Left lobe of liver (tissue), 2 donors: ENCODE measurements around the gene DSCAM. TPM values are rescaled to one million over a fixed set of nuclear protein-coding genes. Genes with fewer than 3 reads are reported as not detected.
"Not testable (repeated sequence)": the region's sequence is repeated elsewhere in the genome, so short reads cannot be mapped to it uniquely, and the experiment has no call there.

Experiments
- ATAC-seq: fragments of 200-7000 bp; cut with Tn5 transposase; one replicate; pipeline ENCODE4 v1.9.1; 2020; ENCODE audit warnings: mild to moderate bottlenecking, moderate library complexity
- DNase-seq: peaks from one replicate; pipeline ENCODE4 v3.0.0-alpha.2; 2020; ENCODE audit warnings: low spot score
- total RNA-seq: library from RNA; stranded (reverse); gene quantifications from one replicate; pipeline ENCODE4 v1.2.1, GENCODE V29; 2021
- donor health status: DM: no; HTN: no; CAD: no; lungs with moderate emphysema.
- donor health status: DM: no; HTN: yes; CAD: no.

DSCAM gene
- total RNA-seq, 1 donor from 2014 or later: 0.10 TPM

DNA sequence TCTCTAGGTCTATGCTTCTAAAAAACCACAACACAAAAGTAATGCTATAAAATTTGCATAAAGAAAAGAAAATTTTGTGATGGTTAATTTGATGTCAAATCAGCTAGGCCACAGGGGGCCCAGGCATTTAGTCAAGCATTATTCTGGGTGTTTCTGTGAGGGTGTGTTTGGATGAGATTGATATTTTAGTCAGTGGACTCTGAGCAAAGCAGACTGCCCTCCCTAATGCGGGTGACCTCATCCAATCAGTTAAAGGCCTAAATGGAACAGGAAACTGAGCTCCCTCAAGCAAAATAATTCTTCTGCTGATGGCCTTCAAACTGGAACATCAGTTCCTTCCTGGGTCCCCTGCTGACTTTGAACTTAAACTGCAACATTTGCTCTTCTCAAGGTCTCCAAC is 358.0 kb downstream of the DSCAM start:
- ATAC-seq (no peak), DNase-seq (no peak)

DNA sequence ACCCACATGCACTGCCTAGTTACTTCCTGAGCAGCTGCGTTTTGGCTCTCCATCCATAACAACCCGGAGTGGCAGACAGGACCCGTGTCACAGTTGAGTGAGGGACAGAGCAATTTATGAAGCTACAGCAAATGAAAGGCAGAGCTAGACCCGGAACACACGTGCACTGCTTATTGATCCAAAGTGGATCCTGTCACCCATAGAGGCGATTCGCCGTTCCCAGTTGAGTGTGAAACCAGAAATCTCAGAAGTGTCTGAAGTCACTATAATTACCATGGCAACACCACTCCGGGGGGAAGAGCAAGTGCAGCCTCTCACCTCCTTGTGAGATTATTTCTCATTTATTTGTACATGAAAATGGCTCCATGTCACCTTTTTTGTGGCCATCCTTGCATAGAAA is 365.2 kb downstream of the DSCAM start:
- ATAC-seq: no peak
- no peak for DNase-seq

DNA sequence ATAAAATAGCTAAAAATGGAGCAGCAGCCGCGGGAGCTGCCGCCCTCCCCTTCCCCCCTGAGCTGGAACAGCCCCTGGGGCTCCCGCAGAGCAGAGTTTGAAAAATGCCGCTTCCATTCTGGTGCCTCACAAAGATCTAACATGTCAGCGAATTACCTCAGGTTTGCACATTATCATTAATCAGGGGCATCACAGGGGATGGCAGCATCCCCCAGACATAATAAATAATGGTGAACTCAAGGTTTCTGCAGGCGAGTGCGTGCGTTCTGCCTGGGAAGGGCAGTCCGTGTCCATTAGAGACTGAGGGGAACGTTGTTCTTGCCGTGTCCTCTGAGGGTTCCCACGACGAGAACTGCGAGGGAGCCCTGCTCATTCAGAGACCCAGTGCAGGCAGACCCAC is 372.4 kb downstream of the DSCAM start:
- DNase-seq (no peak), ATAC-seq (no peak)

DNA sequence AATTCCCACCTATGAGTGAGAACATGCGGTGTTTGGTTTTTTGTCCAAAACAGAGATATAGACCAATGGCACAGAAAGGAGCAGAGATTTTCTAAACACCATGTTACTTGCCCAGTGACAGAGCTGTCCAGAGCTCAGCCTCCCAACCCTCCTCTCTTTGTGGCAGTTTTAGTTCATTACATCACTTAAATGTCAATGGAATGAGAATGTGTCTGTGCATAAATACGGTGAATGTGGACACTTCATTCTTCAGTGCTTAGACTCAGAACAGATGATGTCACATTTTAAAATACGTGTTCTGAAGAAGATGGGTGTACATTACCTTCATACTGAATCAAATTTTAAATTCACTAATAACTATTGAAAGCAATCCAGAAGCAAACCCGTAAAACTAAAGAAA is 374.9 kb downstream of the DSCAM start:
- DNase-seq (no peak), ATAC-seq (no peak)

DNA sequence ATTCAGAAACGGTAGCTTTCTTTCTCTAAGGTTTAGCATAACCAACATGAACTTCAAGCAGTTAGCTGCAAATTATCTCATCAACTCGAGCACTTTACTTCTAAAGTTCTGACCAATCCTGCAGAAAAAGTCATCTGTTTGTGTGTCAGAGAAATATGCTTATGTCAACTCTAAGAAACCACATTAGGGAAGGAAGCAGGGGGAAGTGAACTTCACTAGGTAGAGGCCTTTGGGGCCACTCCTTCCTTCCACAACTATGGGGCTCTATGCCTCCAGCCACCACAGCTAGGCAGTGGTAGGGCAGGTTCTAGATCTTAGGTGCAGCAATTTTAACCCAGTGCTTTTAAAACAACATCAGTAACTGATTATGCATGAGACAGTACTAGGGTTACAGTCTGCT is 375.9 kb downstream of the DSCAM start:
- ATAC-seq (peak; percentile 23), DNase-seq (no peak)

DNA sequence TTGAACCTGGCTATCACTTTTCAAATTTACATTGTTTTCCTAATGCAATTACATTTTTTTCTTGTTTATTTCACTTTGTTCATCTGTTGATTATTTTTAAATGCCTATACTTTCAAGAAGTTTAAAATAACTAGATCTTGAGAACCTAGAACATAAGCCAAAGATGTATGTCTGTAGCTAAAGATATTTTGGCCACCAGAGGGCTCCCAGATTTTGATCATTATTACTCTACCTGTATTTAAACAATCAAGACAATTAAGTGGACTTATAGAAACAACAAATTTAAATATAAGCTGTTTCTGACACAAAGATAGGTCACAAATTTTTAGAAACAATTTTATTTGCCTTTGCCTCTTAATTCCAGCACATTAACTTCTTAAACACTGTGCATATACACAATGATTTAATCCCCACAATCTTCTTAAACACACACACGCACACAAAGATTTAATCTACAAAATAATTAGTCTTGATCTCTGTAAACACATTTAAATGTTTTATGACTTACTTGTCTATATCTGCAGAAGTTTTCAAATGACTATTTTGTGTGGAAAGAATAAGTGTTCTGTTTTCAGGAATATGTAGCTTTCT is 380.0 kb downstream of the DSCAM start:
- no peak for DNase-seq
- peak; percentile 43 for ATAC-seq

DNA sequence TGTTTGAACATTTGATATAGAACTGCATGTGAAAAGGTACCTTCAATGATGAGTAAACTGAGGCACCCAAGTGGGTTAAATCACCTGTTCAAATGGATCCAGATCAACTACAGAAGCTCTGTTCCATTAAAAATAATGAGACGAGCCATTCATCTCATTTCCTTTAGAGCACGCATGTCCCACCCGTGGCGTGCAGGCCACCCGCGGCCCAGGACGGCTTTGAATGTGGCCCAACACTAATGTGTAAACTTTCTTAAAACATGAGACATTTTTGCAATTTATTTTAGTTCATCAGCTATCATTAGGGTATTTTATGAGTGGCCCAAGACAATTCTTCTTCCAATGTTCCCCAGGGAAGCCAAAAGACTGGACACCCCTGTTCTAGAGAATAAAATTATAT is 381.6 kb downstream of the DSCAM start:
- no peak for ATAC-seq
- no peak for DNase-seq

DNA sequence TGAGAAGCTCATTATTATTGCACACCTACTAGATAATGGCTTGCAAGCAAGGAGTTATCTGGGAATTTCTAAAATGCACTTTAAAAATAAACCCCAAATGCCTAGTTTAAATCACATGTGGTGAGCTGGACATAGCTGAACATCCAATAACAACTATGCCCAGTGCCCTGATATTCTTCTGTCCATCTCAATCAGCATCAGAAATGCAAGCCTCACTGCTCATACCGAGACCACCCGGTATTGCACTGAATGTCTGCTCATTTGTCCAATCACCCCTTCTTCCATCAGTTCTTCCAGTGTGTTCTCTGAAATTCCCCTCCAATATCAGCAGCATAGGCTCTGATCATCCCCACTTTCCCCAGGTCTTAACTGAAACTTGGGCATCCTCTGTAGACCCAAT is 383.8 kb downstream of the DSCAM start:
- DNase-seq (no peak), ATAC-seq (no peak)

DNA sequence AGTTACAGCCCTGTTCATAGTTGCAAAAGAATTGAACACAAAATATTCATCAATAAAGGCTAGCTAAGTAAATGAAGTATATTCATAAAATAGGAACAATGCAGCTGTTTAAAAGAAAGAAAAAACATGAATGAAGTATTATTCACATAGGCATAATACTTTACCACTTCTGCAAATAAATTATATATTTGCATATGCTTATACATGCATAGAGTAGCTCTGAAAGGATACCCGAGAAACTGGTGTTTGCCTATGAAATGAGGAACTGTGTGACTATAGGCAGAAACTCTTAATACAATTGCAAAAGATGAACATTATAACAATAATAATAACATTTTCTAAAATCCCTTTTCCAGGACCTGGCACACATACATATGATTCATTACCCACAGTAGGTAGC is 385.9 kb downstream of the DSCAM start:
- no peak for ATAC-seq
- DNase-seq: no peak

DNA sequence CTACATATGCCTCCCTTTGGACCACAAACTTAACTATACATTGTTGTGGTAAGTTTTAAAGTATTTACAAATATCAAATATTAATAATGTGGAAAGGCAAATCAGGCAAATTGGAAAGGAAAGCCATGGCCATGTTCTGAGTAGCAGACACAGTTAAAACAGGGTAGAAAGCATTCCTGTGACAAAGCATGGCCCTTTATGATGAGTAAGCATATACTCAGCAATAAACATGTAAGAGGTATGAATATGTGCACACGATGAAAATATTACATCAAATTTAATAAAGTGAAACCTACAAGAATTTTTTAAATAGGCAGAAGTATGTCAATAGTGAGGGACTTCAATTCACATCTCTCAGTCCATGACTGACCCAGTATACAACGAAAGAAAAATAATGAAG is 389.2 kb downstream of the DSCAM start:
- no peak for ATAC-seq
- DNase-seq: no peak

DNA sequence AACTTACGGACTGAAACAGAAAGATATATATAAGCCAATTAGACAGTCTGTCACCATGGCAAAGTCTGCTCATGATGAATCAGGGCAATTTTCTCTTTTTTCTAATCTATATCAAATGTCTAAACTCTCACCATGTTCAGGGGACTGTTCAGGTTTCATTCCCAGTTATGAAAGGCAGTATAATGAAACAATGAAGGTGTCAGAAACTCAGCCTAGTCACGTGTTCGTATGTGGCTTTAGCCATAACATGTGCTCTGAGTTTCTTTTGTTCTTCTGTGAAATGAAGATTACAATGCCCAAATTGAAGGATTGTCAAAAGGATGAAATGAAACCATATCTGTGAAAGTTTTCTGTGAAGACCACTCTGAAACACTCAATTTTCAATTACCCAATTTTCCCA is 392.9 kb downstream of the DSCAM start:
- ATAC-seq (no peak), DNase-seq (no peak)

DNA sequence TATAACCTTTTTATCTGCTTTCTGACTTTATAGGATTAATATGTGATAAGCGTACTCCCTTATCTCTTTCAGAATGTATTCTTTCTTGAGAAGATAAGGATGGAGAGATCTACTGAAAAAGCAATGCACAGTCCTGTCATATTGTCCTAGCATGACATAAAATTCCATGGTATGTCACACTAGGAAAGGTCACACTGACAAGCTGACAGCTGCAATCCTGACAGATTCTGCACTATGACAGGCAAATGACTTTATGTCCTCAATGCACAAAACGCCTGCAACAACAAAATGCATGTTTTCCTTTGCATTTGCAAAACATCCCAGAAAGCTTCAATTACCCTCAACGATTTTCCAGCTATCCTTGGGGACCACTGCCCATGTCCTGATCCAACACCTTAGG is 393.8 kb downstream of the DSCAM start:
- ATAC-seq (no peak), DNase-seq (no peak)

DNA sequence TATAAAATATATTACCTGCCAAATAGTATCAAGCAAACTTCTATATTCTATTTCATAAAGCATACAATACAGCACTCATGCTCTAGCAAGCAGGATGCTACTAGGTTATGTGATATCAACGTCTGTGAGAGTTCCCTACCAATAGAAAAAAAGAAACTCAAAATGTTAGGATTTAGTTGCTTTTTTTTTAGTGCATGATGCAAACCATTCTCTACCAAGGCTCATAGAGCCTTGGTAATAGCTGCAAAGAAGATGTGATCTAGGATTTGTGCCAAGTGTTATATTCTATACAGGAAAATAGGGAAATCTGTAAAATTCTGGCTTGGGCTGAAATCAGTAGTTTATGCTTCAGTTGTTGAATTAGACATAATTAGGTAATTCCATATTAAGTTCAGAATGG is 394.4 kb downstream of the DSCAM start:
- no peak for DNase-seq
- no peak for ATAC-seq

DNA sequence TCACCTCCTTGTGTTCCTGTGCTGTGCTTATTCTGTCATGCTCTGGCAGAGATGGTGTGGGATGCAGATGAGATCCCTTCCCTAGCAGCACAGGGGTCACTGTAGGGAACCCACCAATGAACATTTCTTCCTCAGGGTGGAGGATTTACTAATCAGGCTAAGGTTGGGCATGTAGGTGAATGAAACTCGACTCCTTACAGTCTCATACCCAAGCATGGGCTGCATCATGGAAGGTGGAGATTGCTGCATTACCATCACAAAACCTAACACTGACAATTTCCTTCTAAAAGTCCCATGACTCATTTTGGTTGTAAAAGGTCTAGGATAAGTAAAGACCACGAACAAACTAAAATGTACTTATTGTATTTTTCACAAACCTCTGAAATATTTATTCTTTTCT is 399.9 kb downstream of the DSCAM start:
- DNase-seq (no peak), ATAC-seq (no peak)

DNA sequence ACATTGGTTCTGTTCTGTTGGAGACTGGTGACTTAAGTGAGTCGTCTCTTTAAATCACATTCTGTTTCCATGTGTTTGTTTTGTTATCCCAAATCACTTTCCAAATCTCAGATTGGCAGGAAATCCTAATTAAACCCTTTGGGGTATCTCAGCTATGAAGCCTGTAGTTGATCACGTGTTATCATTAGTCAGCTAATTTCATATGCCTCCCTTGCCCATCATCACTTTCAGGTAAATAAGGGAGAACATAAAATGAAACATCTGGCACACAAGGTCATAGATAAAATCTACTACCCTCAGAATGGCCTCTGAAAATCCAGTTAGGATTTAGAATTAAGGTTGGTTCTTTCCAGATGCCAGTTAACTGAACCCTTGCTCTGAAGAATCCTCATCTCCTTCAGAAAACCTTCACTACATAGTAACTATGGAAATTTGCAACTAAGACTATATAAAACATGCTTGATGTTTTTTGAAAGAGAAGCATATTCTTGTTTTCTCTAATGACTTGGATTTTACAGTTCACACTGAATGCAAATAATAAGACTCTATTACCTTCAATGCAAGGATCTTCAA is 401.5 kb downstream of the DSCAM start:
- no peak for ATAC-seq
- DNase-seq: no peak

DNA sequence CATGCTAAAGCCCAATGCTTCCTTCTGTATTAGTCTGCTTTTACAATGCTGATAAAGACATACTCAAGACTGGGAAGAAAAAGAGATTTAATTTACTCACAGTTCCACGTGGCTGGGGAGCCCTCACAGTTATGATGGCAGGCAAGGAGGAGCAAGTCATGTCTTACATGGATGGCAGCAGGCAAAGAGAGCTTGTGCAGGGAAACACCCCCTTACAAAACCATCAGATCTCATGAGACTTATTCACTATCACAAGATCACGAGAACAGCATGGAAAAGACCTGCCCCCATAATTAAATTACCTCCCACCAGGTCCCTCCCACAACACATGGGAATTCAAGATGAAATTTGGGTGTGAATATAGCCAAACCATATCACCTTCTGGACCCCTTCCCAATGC is 407.4 kb downstream of the DSCAM start:
- ATAC-seq, DNase-seq: not testable (repeated sequence)

DNA sequence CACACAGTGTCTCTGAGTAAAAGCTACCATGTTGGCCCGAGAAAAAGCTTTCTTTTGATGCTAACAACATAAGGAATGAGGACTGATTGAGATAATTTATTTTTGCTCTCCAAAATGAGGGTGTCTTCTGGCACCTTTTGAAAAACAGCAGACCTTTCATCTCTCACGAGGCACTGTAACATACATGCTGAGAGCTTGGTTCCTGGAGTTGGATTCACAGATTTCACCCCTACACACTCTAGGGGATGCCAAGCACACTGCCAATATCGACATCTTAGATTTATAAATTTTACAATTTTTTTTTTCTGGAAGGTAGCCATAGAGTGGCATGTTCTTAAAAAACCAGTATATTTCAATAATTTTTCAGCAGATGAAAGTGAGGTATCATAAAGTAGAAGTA is 408.3 kb downstream of the DSCAM start:
- no peak for ATAC-seq
- DNase-seq: no peak

DNA sequence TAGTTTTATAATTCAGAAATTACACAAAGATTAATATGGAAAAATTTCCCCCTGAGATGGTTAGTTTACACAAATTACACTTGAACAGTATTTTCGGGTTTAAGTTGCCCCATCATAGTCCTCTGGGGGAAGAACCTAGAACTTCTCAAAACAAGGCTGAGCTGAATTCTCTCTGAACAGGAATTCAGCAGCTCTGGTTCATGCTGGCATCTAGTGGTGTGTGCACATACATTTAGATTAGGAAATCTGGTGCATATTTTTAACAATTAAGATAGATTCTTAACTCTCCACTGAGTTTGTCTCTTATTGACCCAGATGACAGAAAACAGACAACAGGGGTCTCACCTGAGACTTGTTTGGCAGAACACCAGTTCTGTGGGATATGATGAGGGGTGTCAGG is 410.7 kb downstream of the DSCAM start:
- ATAC-seq (no peak), DNase-seq (no peak)

DNA sequence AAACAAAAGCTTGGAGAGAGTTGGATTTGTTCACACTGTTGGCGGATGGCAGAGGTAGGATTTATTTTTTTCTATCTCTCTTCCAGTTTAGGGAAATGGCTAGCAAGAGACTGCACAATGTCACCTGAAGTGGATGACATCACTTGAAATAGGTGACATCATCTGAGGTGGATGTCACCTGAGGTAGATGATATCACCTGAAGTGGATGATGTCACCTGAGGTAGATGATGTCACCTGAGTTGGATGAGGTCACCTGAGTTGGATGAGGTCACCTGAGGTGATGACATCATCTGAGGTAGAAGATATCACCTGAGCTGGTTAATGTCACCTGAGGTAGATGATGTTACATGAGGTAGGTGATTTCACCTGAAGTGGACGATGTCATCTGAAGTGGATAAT is 413.4 kb downstream of the DSCAM start:
- DNase-seq (no peak), ATAC-seq (no peak)

DNA sequence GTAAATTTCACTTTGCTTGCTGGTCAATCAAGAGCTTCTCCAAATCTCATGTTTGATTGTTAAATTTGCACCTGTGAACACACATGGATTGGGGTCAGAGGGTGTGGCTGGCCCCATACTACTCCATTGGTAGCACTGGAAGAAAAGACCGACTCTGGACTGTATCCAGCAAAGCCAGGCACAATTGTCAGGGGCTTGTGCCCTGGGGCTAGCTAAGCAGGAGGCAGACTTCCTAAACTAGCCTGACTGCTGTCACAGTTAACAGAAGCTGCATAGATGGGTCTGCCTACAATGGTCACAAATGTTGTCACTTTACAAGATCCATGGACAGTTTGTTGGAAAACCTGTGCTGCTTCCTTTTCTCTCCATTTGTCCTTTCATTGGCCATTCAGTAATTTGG is 421.0 kb downstream of the DSCAM start:
- DNase-seq (no peak), ATAC-seq (no peak)

DNA sequence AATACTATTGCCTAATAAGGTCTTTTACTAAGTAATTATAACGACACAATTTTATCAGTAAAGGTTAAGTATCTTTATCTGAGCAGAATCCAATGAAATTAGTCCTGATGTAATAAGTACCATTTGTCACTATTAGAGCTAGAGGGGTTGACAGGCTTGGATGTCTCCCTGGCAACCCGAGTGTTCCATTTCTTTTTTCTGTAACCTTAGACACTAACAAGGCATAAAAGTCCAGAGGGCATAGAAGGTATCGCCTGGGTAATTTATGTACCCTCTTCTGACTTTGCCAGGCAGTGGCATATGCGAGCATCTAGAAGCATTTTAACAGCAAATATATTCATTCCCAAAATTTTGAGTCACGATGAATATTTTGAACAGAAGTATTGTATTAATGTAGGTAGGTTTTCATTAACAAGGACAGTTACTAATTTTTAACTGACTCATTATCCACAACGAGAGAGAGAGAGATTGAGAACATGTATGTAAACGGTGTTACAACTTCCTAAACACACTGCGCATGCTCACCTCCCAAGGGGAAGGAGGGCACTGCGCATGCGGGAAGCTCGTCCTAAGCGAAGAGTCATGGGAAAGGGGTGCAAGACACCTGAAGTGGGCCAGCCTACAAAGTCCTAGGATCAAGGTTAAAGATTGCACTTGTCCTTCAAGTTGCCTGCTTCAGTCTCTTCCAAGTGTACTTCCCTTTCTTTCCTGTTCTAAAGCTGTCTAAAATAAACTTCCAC is 423.9 kb downstream of the DSCAM start:
- no peak for DNase-seq
- no peak for ATAC-seq

DNA sequence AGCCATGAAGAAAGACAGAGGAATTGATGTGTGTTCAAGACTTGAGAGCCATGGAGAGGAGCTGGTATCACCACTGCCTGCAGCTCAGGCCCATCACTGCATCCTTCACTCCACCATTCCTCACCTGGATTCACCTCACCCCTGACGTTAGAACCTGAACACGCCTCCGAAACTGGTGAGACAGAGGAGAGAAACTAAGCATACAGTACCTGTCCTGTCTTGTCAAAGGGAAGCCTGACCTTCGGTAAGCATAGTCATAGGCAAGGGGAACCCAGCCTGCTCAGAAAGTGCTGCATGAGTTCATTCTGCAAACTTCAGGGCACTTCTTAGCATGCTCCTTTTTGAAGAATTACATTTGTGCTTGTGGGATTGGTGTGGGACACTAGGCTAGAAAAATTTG is 425.8 kb downstream of the DSCAM start:
- no peak for ATAC-seq
- DNase-seq: no peak

DNA sequence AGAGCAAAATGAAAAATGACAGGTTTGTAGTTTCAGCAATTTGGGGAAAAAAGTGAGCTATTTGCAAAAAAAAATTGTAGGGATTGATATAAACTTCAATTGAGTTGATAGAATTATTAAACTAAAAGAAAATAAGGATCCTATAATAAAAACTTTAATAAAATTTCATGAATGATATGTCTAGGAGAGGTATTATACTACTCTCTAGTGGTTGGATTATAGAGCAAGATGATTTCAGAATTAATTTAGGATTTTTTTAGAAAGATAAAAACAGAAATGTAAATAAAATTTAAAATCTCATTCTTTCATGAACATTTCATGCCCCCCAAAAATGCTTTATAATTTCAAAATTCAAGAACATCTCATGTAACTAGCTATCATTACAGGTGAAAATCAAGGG is 430.4 kb downstream of the DSCAM start:
- no peak for DNase-seq
- ATAC-seq: no peak
